GM18907 (cell line): ENCODE results near the gene MACO1.
A peak's percentile ranks its signal among the peaks of the same experiment; 100 is the strongest.

ENCODE experiments used
- ATAC-seq: cut with Tn5 transposase; IDR thresholded peaks from one replicate; pipeline ENCODE4 v1.9.1; 2021; ENCODE audit warnings: mild to moderate bottlenecking, moderate library complexity; ENCODE audit not compliant: unreplicated experiment

MACO1 gene

GRCh38 chr1:25520446-25521061 lies 89.9 kb downstream of the MACO1 start:
- no peak for ATAC-seq

- ATAC-seq, result peak; percentile 64
Observed at GRCh38 chr1:25522031-25522655, 91.4 kb downstream of the MACO1 start.

- no peak for ATAC-seq
Observed at GRCh38 chr1:25523542-25523941, 92.8 kb downstream of the MACO1 start.

- ATAC-seq, result no peak
Observed at GRCh38 chr1:25524568-25525360, 94.1 kb downstream of the MACO1 start.

GRCh38 chr1:25525361-25525688 lies 94.6 kb downstream of the MACO1 start:
- ATAC-seq, result no peak

- ATAC-seq, result no peak
Observed at GRCh38 chr1:25526753-25527152, 96.1 kb downstream of the MACO1 start.

GRCh38 chr1:25527226-25527846 lies 96.6 kb downstream of the MACO1 start:
- ATAC-seq, result no peak

- no peak for ATAC-seq
Observed at GRCh38 chr1:25527946-25528595, 97.4 kb downstream of the MACO1 start.

- ATAC-seq, result no peak
Observed at GRCh38 chr1:25528881-25529517, 98.3 kb downstream of the MACO1 start.

GRCh38 chr1:25529518-25530185 lies 99.0 kb downstream of the MACO1 start:
- no peak for ATAC-seq

GRCh38 chr1:25530186-25531081 lies 99.7 kb downstream of the MACO1 start:
- no peak for ATAC-seq

GRCh38 chr1:25531082-25531461 lies 100.4 kb downstream of the MACO1 start:
- ATAC-seq, result no peak

GRCh38 chr1:25532970-25533369 lies 102.3 kb downstream of the MACO1 start:
- ATAC-seq, result no peak

GRCh38 chr1:25533775-25534409 lies 103.2 kb downstream of the MACO1 start:
- ATAC-seq, result no peak

- ATAC-seq, result no peak
Observed at GRCh38 chr1:25534410-25534788, 103.7 kb downstream of the MACO1 start.

- ATAC-seq, result no peak
Observed at GRCh38 chr1:25536124-25536523, 105.4 kb downstream of the MACO1 start.

GRCh38 chr1:25537153-25537831 lies 106.6 kb downstream of the MACO1 start:
- ATAC-seq, result no peak

- no peak for ATAC-seq
Observed at GRCh38 chr1:25538191-25538767, 107.6 kb downstream of the MACO1 start.
